Trophoblast cell (in vitro differentiated cells and primary cell): ENCODE results near the gene SMG7.

Experiments used
- DNase-seq, 2 donors: peaks; one replicate each; pipeline ENCODE4 v3.0.0-alpha.2; 2016
- H2AFZ ChIP-seq: 2 replicates; pipeline ENCODE4 v1.6.1; 2013; ENCODE audit warnings: low read length, moderate library complexity, mild to moderate bottlenecking; ENCODE audit not compliant: insufficient read depth, poor library complexity
- H2AK5ac ChIP-seq: 2 replicates; pipeline ENCODE4 v1.6.1; 2013; ENCODE audit warnings: mild to moderate bottlenecking, low read length
- H2BK120ac ChIP-seq: 2 replicates; pipeline ENCODE4 v1.6.1; 2013; ENCODE audit warnings: low read length, mild to moderate bottlenecking, moderate library complexity; ENCODE audit not compliant: insufficient read depth, poor library complexity
- H2BK12ac ChIP-seq: 2 replicates; pipeline ENCODE4 v1.6.1; 2013; ENCODE audit warnings: mild to moderate bottlenecking, low read length, moderate library complexity
- H2BK5ac ChIP-seq: 2 replicates; pipeline ENCODE4 v1.6.1; 2013; ENCODE audit warnings: low read length, low read depth, moderate library complexity, mild to moderate bottlenecking; ENCODE audit not compliant: poor library complexity
- H3K14ac ChIP-seq: 2 replicates; pipeline ENCODE4 v1.6.1; 2013; ENCODE audit warnings: mild to moderate bottlenecking, low read length
- H3K18ac ChIP-seq: 2 replicates; pipeline ENCODE4 v1.6.1; 2013; ENCODE audit warnings: mild to moderate bottlenecking, low read length
- H3K23ac ChIP-seq: 2 replicates; pipeline ENCODE4 v1.6.1; 2013; ENCODE audit warnings: low read length
- H3K27ac ChIP-seq: 2 replicates; pipeline ENCODE4 v1.5.1; 2013; ENCODE audit warnings: low read depth, mild to moderate bottlenecking, inconsistent platforms, low read length, moderate library complexity
- H3K27me3 ChIP-seq: 2 replicates; pipeline ENCODE4 v1.6.1; 2013; ENCODE audit warnings: inconsistent platforms, mild to moderate bottlenecking, low read length, moderate library complexity; ENCODE audit not compliant: insufficient read depth
- H3K36me3 ChIP-seq, 2 experiments: 1 replicate in 1 of 2; 2 replicates in 1 of 2; pipeline ENCODE4 v1.6.1; 2013; ENCODE audit warnings: low read length in 2 of 2, mild to moderate bottlenecking in 2 of 2, moderate library complexity in 1 of 2; ENCODE audit not compliant: insufficient read depth in 2 of 2, control insufficient read depth in 1 of 2
- H3K4ac ChIP-seq: 2 replicates; pipeline ENCODE4 v1.6.1; 2013; ENCODE audit warnings: low read depth, mild to moderate bottlenecking, low read length, moderate library complexity
- H3K4me1 ChIP-seq, 2 experiments: 1 replicate in 1 of 2; 2 replicates in 1 of 2; pipeline ENCODE4 v1.6.1; 2013; ENCODE audit warnings: low read length in 2 of 2, mild to moderate bottlenecking in 2 of 2, moderate library complexity in 1 of 2; ENCODE audit not compliant: insufficient read depth in 2 of 2, control insufficient read depth in 1 of 2
- H3K4me2 ChIP-seq: 2 replicates; pipeline ENCODE4 v1.6.1; 2013; ENCODE audit warnings: inconsistent platforms, mild to moderate bottlenecking, low read length, moderate library complexity
- H3K4me3 ChIP-seq: 2 replicates; pipeline ENCODE4 v1.5.1; 2013; ENCODE audit warnings: mild to moderate bottlenecking, low read depth, low read length, inconsistent platforms
- H3K79me1 ChIP-seq: one replicate; pipeline ENCODE4 v1.6.1; 2013; ENCODE audit warnings: low read length
- H3K79me2 ChIP-seq: 2 replicates; pipeline ENCODE4 v1.6.1; 2013; ENCODE audit warnings: low read length, mild to moderate bottlenecking; ENCODE audit not compliant: control insufficient read depth, insufficient read depth, poor library complexity
- H3K9ac ChIP-seq: 2 replicates; pipeline ENCODE4 v1.6.1; 2013; ENCODE audit warnings: mild to moderate bottlenecking, low read length
- H3K9me3 ChIP-seq: 2 replicates; pipeline ENCODE4 v1.6.1; 2013; ENCODE audit warnings: low read depth, mild to moderate bottlenecking, control low read depth, inconsistent platforms, low read length; ENCODE audit not compliant: insufficient read depth
- H4K12ac ChIP-seq: 2 replicates; pipeline ENCODE4 v1.6.1; 2013; ENCODE audit warnings: low read depth, mild to moderate bottlenecking, low read length, moderate library complexity
- H4K8ac ChIP-seq: 2 replicates; pipeline ENCODE4 v1.6.1; 2013; ENCODE audit warnings: low read depth, mild to moderate bottlenecking, low read length, moderate library complexity
- H4K91ac ChIP-seq: one replicate; pipeline ENCODE4 v1.6.1; 2013; ENCODE audit warnings: low read depth, mild to moderate bottlenecking, low read length, moderate library complexity
- WGBS: extraction: QIAGEN DNeasy Blood & Tissue Kit; methylation state at CpG from one replicate; pipeline ENCODE4 v1.1.7; 2013; ENCODE audit warnings: missing lambda C conversion rate; ENCODE audit not compliant: insufficient read length, insufficient coverage; ENCODE audit errors: extremely low coverage; 5-methylcytosine and 5-hydroxymethylcytosine counted together

Gene SMG7

DNA sequence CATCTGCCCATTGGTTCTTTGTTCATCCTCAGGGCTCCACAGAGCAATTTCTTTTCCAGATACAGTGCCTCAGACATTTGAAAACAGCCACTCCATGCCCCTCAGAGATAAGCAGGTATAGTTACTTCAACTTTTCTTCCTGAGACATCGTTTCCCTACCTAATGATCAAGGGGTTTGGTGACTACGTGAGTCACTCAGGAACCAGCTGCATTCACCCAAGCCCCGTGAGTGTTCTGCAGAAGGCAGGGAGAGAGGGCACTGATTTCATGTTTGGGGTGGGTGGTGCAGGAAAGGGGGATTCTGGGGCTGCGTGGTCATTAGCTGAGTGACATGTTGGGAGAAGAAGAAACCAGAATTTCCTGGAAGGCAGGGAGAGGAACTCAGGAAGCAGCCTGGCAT is 93.0 kb downstream of the SMG7 start:
- Histone ChIP-seq H3K4ac (no peak overlapping the region), H2BK120ac (no peak overlapping the region), H3K36me3 (peaks cover 2 to 9% of the 10 kb centered on the region in 2 experiments), H3K4me3 (no peak overlapping the region), H4K91ac (no peak overlapping the region), H3K4me2 (no peak overlapping the region), H3K14ac (no peak overlapping the region), H4K8ac (no peak overlapping the region), H3K23ac (no peak overlapping the region), H2AK5ac (no peak overlapping the region), H2AFZ (no peak overlapping the region), H3K9me3 (no peaks in the 10 kb centered on the region), H3K27ac (no peak overlapping the region), H3K79me2 (no peaks in the 10 kb centered on the region), H4K12ac (no peak overlapping the region), H3K79me1 (peaks cover 9% of the 10 kb centered on the region), H3K27me3 (no peaks in the 10 kb centered on the region), H3K4me1 (peaks cover 7 to 21% of the 10 kb centered on the region in 2 experiments), H2BK5ac (no peak overlapping the region), H3K9ac (no peak overlapping the region), H2BK12ac (no peak overlapping the region), H3K18ac (no peak overlapping the region)
- no CpG with 5 or more reads among the region's 4 CpGs for WGBS
- no peak for DNase-seq

DNA sequence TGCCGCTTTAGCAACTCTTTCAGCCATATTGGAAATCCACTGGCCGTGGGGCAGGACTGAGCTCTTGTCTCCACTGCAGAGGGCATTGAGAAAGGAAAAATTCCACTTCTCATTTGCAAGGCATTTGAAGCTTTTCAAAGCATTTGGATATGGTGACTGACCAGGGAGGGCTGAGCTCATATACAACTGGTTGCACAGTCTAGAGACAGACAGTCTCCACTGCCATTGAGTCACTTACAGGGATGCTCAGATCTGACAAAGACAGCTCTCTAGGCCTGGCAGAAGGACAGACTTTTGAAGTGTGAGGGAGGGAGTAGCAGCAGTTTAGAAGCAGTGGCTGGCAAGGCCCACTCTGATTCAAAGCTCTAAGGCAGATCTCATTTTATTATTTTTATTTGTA is 93.7 kb downstream of the SMG7 start:
- no CpG with 5 or more reads among the region's 2 CpGs for WGBS
- H3K18ac ChIP-seq: no peak overlapping the region

DNA sequence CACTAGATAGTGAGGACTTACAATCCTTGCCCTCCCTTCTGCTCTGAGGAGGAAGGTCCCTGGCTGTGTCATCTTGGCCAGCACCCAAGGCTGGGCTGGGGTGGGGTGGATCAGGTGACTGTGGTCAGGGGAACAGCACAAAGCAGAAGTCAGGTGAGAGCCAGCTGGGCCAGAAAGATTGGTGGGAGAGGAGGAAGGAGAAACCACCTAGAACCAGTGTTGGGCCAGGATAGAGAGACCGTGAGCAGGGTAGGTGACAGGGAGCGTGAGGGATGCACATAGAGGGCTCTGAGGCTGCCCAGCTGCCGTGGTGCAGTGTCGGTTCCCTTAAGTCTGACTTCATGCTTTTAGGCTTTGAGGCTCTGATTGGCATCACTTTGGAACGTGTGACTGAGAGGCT is 95.3 kb downstream of the SMG7 start:
- Histone ChIP-seq H2AFZ (no peak overlapping the region), H4K12ac (no peak overlapping the region), H4K91ac (no peak overlapping the region), H3K79me1 (peaks cover 12% of the 10 kb centered on the region), H3K4me3 (no peak overlapping the region), H2BK120ac (no peak overlapping the region), H3K9me3 (no peaks in the 10 kb centered on the region), H2BK12ac (no peak overlapping the region), H4K8ac (no peak overlapping the region), H3K4me2 (no peak overlapping the region), H2AK5ac (no peak overlapping the region), H3K14ac (no peak overlapping the region), H3K4me1 (peaks cover 7 to 21% of the 10 kb centered on the region in 2 experiments), H3K9ac (no peak overlapping the region), H3K79me2 (no peaks in the 10 kb centered on the region), H3K36me3 (peaks cover 2 to 6% of the 10 kb centered on the region in 2 experiments), H3K27me3 (no peaks in the 10 kb centered on the region), H3K4ac (no peak overlapping the region), H2BK5ac (no peak overlapping the region), H3K18ac (no peak overlapping the region), H3K23ac (no peak overlapping the region), H3K27ac (no peak overlapping the region)
- no CpG with 5 or more reads among the region's 5 CpGs for WGBS
- DNase-seq: no peak

More for the DNA sequence above, 93.7 kb downstream of the SMG7 start:
- H2AFZ ChIP-seq: no peak overlapping the region
- H4K91ac ChIP-seq: no peak overlapping the region
- no peak overlapping the region for H3K4me3 ChIP-seq
- no peak overlapping the region for H3K23ac ChIP-seq
- no peak overlapping the region for H3K9ac ChIP-seq
- H3K36me3 ChIP-seq: peaks cover 2 to 6% of the 10 kb centered on the region in 2 experiments
- H3K9me3 ChIP-seq: no peaks in the 10 kb centered on the region
- no peaks in the 10 kb centered on the region for H3K27me3 ChIP-seq
- H4K8ac ChIP-seq: no peak overlapping the region
- peaks cover 7 to 21% of the 10 kb centered on the region in 2 experiments for H3K4me1 ChIP-seq
- H2AK5ac ChIP-seq: no peak overlapping the region
- H3K79me2 ChIP-seq: no peaks in the 10 kb centered on the region
- no peak overlapping the region for H3K4ac ChIP-seq
- peaks cover 12% of the 10 kb centered on the region for H3K79me1 ChIP-seq
- no peak overlapping the region for H2BK12ac ChIP-seq
- no peak overlapping the region for H3K14ac ChIP-seq
- H4K12ac ChIP-seq: no peak overlapping the region
- no peak overlapping the region for H3K27ac ChIP-seq
- no peak overlapping the region for H2BK5ac ChIP-seq
- H2BK120ac ChIP-seq: no peak overlapping the region
- H3K4me2 ChIP-seq: no peak overlapping the region
- no peak for DNase-seq

DNA sequence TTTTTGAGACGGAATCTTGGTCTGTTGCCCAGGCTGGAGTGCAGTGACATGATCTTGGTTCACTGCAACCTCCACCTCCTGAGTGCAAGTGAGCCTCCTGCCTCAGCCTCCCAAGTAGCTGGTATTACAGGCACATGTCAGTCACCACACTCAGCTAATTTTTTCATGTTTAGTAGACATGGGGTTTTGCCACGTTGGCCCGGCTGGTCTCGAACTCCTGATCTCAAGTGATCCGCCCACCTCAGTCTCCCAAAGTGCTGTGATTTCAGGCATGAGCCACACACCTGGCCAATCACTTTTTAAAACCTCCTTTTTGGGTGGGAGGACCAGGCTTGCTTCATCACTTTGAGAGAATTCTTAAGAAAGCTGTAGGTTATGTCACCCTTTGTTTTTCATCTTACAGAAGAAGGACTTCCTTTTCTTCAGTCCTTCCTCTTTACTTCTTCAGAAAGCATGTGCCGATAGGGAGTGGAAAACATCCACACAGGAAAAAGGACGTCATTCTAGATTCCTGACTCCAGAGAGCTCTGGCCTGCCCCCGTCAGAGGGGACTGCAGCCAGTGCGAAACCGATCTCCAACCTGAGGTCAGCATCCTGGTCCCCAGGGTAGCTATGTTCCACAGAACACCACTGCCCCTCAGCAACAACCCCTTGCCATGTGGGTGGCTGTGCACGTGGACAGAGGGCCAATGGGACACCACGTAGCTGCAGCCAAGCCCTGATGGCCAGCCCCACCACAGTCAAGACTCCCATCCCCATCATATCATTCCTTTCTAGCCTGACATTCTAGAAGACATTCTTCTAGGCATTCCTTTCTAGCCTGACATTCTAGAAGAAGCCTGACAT is 96.1 kb downstream of the SMG7 start:
- H3K9ac ChIP-seq: no peak overlapping the region
- H4K91ac ChIP-seq: peak overlapping the region; percentile 2
- H3K23ac ChIP-seq: no peak overlapping the region
- peak overlapping the region; percentile 11 for H2BK12ac ChIP-seq
- WGBS: no CpG with 5 or more reads among the region's 12 CpGs
- H3K4me2 ChIP-seq: peak overlapping the region; percentile 9
- no peaks in the 10 kb centered on the region for H3K9me3 ChIP-seq
- peak overlapping the region; percentile 55 for H2BK5ac ChIP-seq
- H3K79me1 ChIP-seq: peaks cover 12% of the 10 kb centered on the region
- peak overlapping the region; percentile 9 for H2BK120ac ChIP-seq
- no peak overlapping the region for H3K4ac ChIP-seq
- no peaks in the 10 kb centered on the region for H3K79me2 ChIP-seq
- peak; percentile 49 to 65 for DNase-seq
- no peak overlapping the region for H2AFZ ChIP-seq
- H3K4me3 ChIP-seq: no peak overlapping the region
- peak overlapping the region; percentile 12 for H4K8ac ChIP-seq
- H3K18ac ChIP-seq: no peak overlapping the region
- peak overlapping the region; percentile 59 for H3K27ac ChIP-seq
- peaks cover 2 to 4% of the 10 kb centered on the region in 2 experiments for H3K36me3 ChIP-seq
- H3K14ac ChIP-seq: peak overlapping the region; percentile 2
- no peaks in the 10 kb centered on the region for H3K27me3 ChIP-seq
- H4K12ac ChIP-seq: no peak overlapping the region
- H2AK5ac ChIP-seq: peak overlapping the region; percentile 2
- H3K4me1 ChIP-seq: peaks cover 7 to 18% of the 10 kb centered on the region in 2 experiments
